K562 (cell line): ENCODE results near the gene LARP4B. TPM values are rescaled to one million over a fixed set of nuclear protein-coding genes. Genes with fewer than 3 reads are reported as not detected.

ENCODE experiments used
- ATAC-seq: fragments of 200-7000 bp; cut with Tn5 transposase; 3 replicates; pipeline ENCODE4 v1.9.1; 2020; ENCODE audit warnings: moderate library complexity
- BruUV-seq: library from RNA; stranded (reverse); fragments of 400-500 nt; replicated peaks from 2 replicates; lab custom pipeline; 2021; lab: Mats Ljungman, UMichigan
- CTCF ChIA-PET: fragments of 300-600 bp; formaldehyde crosslinking; extraction: SDS; loops from one replicate; lab custom pipeline; 2021; ENCODE audit warnings: low intra/inter-chr PET ratio; lab: Yijun Ruan, JAX
- POLR2A ChIA-PET: fragments of 300-600, 350-650 bp; sonication (Branson Sonifier 250); formaldehyde crosslinking; extraction: SDS; loops from one replicate; lab custom pipeline; 2021; ENCODE audit warnings: antibody characterized with exemption, inconsistent platforms; lab: Yijun Ruan, JAX
- DNase-seq, 4 experiments: peaks; one replicate each; pipeline versions ENCODE4 v3.0.0 to v3.0.0-alpha.2; 2011 to 2018; ENCODE audit warnings: low spot score in 3 of 4, mixed read lengths in 3 of 4; ENCODE audit errors: extremely low read depth in 1 of 4
- FAIRE-seq: peaks from 2 replicates; lab custom pipeline; 2011; peaks lifted over from hg19 to GRCh38; lab: Jason Lieb, UNC
- H2AFZ ChIP-seq: 2 replicates; pipeline ENCODE4 v1.6.0; 2011; ENCODE audit warnings: low read depth, low read length, control low read depth, inconsistent platforms
- H3K27ac ChIP-seq: fragments of 200-600 bp; 3 replicates; pipeline ENCODE4 v1.8.0; 2011; ENCODE audit warnings: low read depth, mild to moderate bottlenecking, control low read depth, inconsistent platforms, low read length, moderate library complexity, mixed read lengths; ENCODE audit errors: extremely low read depth
- H3K27me3 ChIP-seq, 2 experiments: fragments of 300-600 bp in 1 of 2; 2 replicates in 1 of 2; 3 replicates in 1 of 2; pipeline versions ENCODE4 v1.6.0 to v1.8.0; 2011; ENCODE audit warnings: inconsistent platforms in 2 of 2, low read length in 2 of 2, mild to moderate bottlenecking in 1 of 2, mixed read lengths in 1 of 2, moderate library complexity in 1 of 2; ENCODE audit not compliant: control insufficient read depth in 2 of 2, insufficient read depth in 2 of 2
- H3K36me3 ChIP-seq: fragments of 300-600 bp; 3 replicates; pipeline ENCODE4 v1.8.0; 2011; ENCODE audit warnings: mild to moderate bottlenecking, low read length, inconsistent platforms; ENCODE audit not compliant: control insufficient read depth, insufficient read depth
- H3K4me1 ChIP-seq, 2 experiments: fragments of 200-600 bp in 1 of 2; replicated peaks in 1 of 2; 2 replicates in 1 of 2; 3 replicates in 1 of 2; pipeline versions ENCODE4 v1.5.1 to v1.8.0; 2011; ENCODE audit warnings: inconsistent platforms in 2 of 2, low read length in 2 of 2, mild to moderate bottlenecking in 1 of 2, mixed read lengths in 1 of 2, moderate library complexity in 1 of 2; ENCODE audit not compliant: control insufficient read depth in 2 of 2, insufficient read depth in 2 of 2
- H3K4me2 ChIP-seq: 2 replicates; pipeline ENCODE4 v1.6.1; 2011; ENCODE audit warnings: low read length, control low read depth, inconsistent platforms, mixed read lengths; ENCODE audit not compliant: insufficient read depth
- H3K4me3 ChIP-seq: fragments of 200-600 bp; sonication (generic), shearing (Covaris generic); 2 replicates; pipeline ENCODE4 v1.5.1; 2016; ENCODE audit warnings: control low read depth, inconsistent platforms
- H3K79me2 ChIP-seq: fragments of 200-600 bp; 3 replicates; pipeline ENCODE4 v1.8.0; 2011; ENCODE audit warnings: low read length, inconsistent platforms; ENCODE audit not compliant: control insufficient read depth, insufficient read depth
- H3K9ac ChIP-seq, 2 experiments: 2 replicates each; pipeline versions ENCODE4 v1.6.0 to v1.6.1; 2011; ENCODE audit warnings: low read depth in 2 of 2, low read length in 2 of 2, control low read depth in 1 of 2, inconsistent platforms in 1 of 2, mild to moderate bottlenecking in 1 of 2, mixed read lengths in 1 of 2; ENCODE audit not compliant: insufficient read depth in 1 of 2
- H3K9me1 ChIP-seq: one replicate; pipeline ENCODE4 v1.6.0; 2011; ENCODE audit warnings: inconsistent platforms, mild to moderate bottlenecking, low read length, moderate library complexity; ENCODE audit not compliant: control insufficient read depth, insufficient read depth
- H3K9me3 ChIP-seq: replicated peaks from 2 replicates; pipeline ENCODE4 v1.5.1; 2011; ENCODE audit warnings: low read depth, low read length, inconsistent platforms; ENCODE audit not compliant: control insufficient read depth, insufficient read depth
- H4K20me1 ChIP-seq: replicated peaks from 2 replicates; pipeline ENCODE4 v1.6.1; 2011; ENCODE audit warnings: low read length, inconsistent platforms, mixed read lengths; ENCODE audit not compliant: control insufficient read depth, insufficient read depth
- BMI1 ChIP-seq: fragments of 150-350 bp; IDR thresholded peaks from 2 replicates; pipeline ENCODE4 v1.6.1; 2014; ENCODE audit warnings: low read length
- CTBP1 ChIP-seq: fragments of 450-650 bp; IDR thresholded peaks from 2 replicates; pipeline ENCODE4 v1.6.1; 2016; ENCODE audit warnings: borderline replicate concordance
- DPF2 ChIP-seq: fragments of 450-650 bp; IDR thresholded peaks from 2 replicates; pipeline ENCODE4 v1.6.1; 2016
- ERF ChIP-seq: fragments of 450-650 bp; formaldehyde crosslinking; IDR thresholded peaks from 2 replicates; pipeline ENCODE4 v1.4.0; 2020; ENCODE audit warnings: mild to moderate bottlenecking, mixed read lengths
- GATAD2A ChIP-seq: fragments of 450-650 bp; IDR thresholded peaks from 2 replicates; pipeline ENCODE4 v1.6.1; 2017
- KAT2B ChIP-seq: IDR thresholded peaks from one replicate; pipeline ENCODE4 v1.6.1; 2012; ENCODE audit warnings: low read depth, mild to moderate bottlenecking, control low read depth, inconsistent platforms, low read length, moderate library complexity
- KAT7 ChIP-seq: sonication (generic); formaldehyde crosslinking; IDR thresholded peaks from 2 replicates; pipeline ENCODE4 v1.8.0; 2022; ENCODE audit warnings: missing genetic modification reagents, mild to moderate bottlenecking, borderline replicate concordance
- SMARCE1 ChIP-seq: fragments of 450-650 bp; IDR thresholded peaks from 2 replicates; pipeline ENCODE4 v1.7.1; 2016; ENCODE audit warnings: mild to moderate bottlenecking
- WGBS: fragments of 100-300 bp; shearing (Covaris generic); methylation state at CpG from one replicate; pipeline ENCODE4 v1.1.6; 2016; ENCODE audit warnings: low coverage, mixed read lengths; ENCODE audit not compliant: insufficient coverage; ENCODE audit errors: missing lambda C conversion rate; 5-methylcytosine and 5-hydroxymethylcytosine counted together
- in situ Hi-C: fragments of 300-500 bp; cut with MboI; formaldehyde crosslinking; loops from 4 replicates; pipeline ENCODE4 v1.15.0; 2018; ENCODE audit warnings: inconsistent platforms, mixed read lengths
- intact Hi-C: fragments of 100-400 bp; cut with micrococcal nuclease; formaldehyde crosslinking; loops from 2 replicates; pipeline ENCODE4 v1.14.2; 2022
- polyA plus RNA-seq, 8 experiments: library from polyadenylated mRNA; depleted of rRNA in 4 of 8; stranded (reverse) in 5 of 8; unstranded in 3 of 8; fragments of >200 nt; fragmentation: Nextera tagmentation in 2 of 8; fragmentation: Illumina TruSeq in 1 of 8; extraction: Ambion mirVana in 2 of 8; extraction: Trizol in 1 of 8; gene quantifications; 2 replicates each; pipeline versions ENCODE4 v1.2.1 to v1.2.3, GENCODE V29; 2011 to 2014; ENCODE audit warnings: inconsistent platforms in 1 of 8, missing spikeins in 1 of 8
- total RNA-seq, 7 experiments: library from RNA; depleted of rRNA in 6 of 7; stranded (reverse); fragments of >200 nt in 6 of 7; fragmentation: Illumina TruSeq in 2 of 7; extraction: Trizol in 2 of 7; gene quantifications; 2 replicates each; pipeline versions ENCODE4 v1.2.1 to v1.2.3, GENCODE V29; 2011 to 2021; ENCODE audit warnings: low replicate concordance in 1 of 7
- TF ChIP-seq, protein P1 (sequence below): fragments of 450-650 bp; IDR thresholded peaks from 2 replicates; pipeline ENCODE4 v1.7.1; 2018; ENCODE audit warnings: mild to moderate bottlenecking, low read depth; ENCODE audit not compliant: partially characterized antibody
- TF ChIP-seq, protein P2 (sequence below): fragments of 250-450 bp; sonication (Bioruptor Pico); IDR thresholded peaks from 2 replicates; pipeline ENCODE4 v1.9.0; 2021; ENCODE audit warnings: mild to moderate bottlenecking, inconsistent platforms
- TF ChIP-seq, protein P3 (sequence below): fragments of 450-650 bp; formaldehyde crosslinking; IDR thresholded peaks from 2 replicates; pipeline ENCODE4 v1.4.0; 2020; ENCODE audit warnings: mild to moderate bottlenecking, moderate library complexity

LARP4B gene
- total and polyA plus RNA-seq, 9 of the 15 experiments (the other 6 are each of a cell fraction or from before 2014, with no cell fraction given): 11.8 to 130 (median 42.6) TPM

DNA sequence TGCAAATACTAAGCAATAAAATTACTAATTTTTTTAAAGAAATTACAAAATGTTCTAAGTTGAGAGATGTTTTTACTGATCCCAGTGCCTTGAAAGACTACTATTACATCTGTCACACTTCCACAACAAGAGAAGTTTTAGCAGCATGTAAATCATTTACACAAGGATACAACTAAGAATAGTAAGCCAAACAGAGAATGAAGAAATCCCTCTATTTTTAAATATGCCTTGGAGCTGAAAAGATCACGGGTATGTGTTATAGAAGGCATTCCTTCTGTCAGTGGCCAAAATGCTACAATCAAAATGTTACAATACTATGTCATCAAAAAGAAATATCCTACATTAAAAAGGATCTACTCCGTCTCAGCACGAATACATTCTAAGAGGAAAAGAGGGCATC lies 52.6 kb downstream of the LARP4B start:
- Histone ChIP-seq H3K9ac (no peak overlapping the region), H4K20me1 (peaks cover 3% of the 10 kb centered on the region), H3K27ac (no peak overlapping the region), H3K4me2 (no peak overlapping the region), H3K36me3 (peaks cover 90% of the 10 kb centered on the region), H3K9me3 (no peaks in the 10 kb centered on the region), H3K4me1 (no peaks in the 10 kb centered on the region), H3K79me2 (peaks cover 39% of the 10 kb centered on the region), H2AFZ (no peak overlapping the region), H3K4me3 (no peak overlapping the region), H3K27me3 (no peaks in the 10 kb centered on the region), H3K9me1 (no peaks in the 10 kb centered on the region)
- DNase-seq: no peak
- in situ Hi-C loops (no loop called here), intact Hi-C loops (no loop called here)
- ATAC-seq: no peak
- ChIA-PET POLR2A (interaction anchor here (1.3 kb wide), 1 partner anchor 10 kb away, joined by 6 read pairs; no protein-coding TSS in a partner anchor), CTCF (no interaction called here)
- TF ChIP-seq DPF2 (no peak), SMARCE1 (no peak), ERF (CRISPR knock-in tag) (no peak)
- WGBS: 89% methylated on average over 3 of the region's 3 CpGs
- FAIRE-seq: no peak
- no TSS peak for BruUV-seq

DNA sequence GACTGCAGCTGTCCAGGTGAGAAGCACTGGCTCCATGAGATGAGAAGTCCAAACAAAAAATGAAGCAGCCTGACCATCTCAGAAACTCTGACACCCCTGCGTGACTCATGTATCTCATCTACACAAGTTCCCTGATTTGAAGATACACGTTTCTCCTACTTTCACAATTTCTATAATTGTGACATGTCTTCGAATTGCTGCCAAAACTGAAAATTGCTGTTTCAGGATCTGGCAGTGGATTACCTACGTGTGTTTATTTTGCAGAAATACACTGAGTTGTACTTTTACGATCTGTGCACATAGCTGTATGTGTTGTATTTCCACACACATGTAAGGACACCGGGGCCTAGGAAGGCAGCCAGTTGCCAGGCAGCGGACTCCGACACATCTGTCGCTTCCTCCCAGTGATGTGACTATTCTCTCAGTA lies 53.2 kb downstream of the LARP4B start:
- Histone ChIP-seq H3K4me3 (no peak overlapping the region), H3K4me1 (no peaks in the 10 kb centered on the region), H3K27me3 (no peaks in the 10 kb centered on the region), H3K27ac (no peak overlapping the region), H3K36me3 (peaks cover 91% of the 10 kb centered on the region), H3K4me2 (no peak overlapping the region), H3K9me3 (no peaks in the 10 kb centered on the region), H4K20me1 (peaks cover 3% of the 10 kb centered on the region), H3K9ac (no peak overlapping the region), H2AFZ (no peak overlapping the region), H3K9me1 (no peaks in the 10 kb centered on the region), H3K79me2 (peaks cover 42% of the 10 kb centered on the region)
- ChIA-PET CTCF (no interaction called here), POLR2A (no interaction called here)
- FAIRE-seq: no peak
- 95% methylated on average over 9 of the region's 9 CpGs for WGBS
- BruUV-seq: no TSS peak
- DNase-seq: no peak
- intact Hi-C loops: no loop called here
- ATAC-seq: no peak
- in situ Hi-C loops: no loop called here
- TF ChIP-seq GATAD2A (no peak), KAT7 (no peak), KAT2B (no peak), BMI1 (no peak), CTBP1 (no peak)
- TF ChIP-seq, protein P1, sequence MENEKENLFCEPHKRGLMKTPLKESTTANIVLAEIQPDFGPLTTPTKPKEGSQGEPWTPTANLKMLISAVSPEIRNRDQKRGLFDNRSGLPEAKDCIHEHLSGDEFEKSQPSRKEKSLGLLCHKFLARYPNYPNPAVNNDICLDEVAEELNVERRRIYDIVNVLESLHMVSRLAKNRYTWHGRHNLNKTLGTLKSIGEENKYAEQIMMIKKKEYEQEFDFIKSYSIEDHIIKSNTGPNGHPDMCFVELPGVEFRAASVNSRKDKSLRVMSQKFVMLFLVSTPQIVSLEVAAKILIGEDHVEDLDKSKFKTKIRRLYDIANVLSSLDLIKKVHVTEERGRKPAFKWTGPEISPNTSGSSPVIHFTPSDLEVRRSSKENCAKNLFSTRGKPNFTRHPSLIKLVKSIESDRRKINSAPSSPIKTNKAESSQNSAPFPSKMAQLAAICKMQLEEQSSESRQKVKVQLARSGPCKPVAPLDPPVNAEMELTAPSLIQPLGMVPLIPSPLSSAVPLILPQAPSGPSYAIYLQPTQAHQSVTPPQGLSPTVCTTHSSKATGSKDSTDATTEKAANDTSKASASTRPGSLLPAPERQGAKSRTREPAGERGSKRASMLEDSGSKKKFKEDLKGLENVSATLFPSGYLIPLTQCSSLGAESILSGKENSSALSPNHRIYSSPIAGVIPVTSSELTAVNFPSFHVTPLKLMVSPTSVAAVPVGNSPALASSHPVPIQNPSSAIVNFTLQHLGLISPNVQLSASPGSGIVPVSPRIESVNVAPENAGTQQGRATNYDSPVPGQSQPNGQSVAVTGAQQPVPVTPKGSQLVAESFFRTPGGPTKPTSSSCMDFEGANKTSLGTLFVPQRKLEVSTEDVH: no peak
- TF ChIP-seq, protein P2, sequence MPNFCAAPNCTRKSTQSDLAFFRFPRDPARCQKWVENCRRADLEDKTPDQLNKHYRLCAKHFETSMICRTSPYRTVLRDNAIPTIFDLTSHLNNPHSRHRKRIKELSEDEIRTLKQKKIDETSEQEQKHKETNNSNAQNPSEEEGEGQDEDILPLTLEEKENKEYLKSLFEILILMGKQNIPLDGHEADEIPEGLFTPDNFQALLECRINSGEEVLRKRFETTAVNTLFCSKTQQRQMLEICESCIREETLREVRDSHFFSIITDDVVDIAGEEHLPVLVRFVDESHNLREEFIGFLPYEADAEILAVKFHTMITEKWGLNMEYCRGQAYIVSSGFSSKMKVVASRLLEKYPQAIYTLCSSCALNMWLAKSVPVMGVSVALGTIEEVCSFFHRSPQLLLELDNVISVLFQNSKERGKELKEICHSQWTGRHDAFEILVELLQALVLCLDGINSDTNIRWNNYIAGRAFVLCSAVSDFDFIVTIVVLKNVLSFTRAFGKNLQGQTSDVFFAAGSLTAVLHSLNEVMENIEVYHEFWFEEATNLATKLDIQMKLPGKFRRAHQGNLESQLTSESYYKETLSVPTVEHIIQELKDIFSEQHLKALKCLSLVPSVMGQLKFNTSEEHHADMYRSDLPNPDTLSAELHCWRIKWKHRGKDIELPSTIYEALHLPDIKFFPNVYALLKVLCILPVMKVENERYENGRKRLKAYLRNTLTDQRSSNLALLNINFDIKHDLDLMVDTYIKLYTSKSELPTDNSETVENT (CRISPR knock-in tag): no peak
- TF ChIP-seq, protein P3, sequence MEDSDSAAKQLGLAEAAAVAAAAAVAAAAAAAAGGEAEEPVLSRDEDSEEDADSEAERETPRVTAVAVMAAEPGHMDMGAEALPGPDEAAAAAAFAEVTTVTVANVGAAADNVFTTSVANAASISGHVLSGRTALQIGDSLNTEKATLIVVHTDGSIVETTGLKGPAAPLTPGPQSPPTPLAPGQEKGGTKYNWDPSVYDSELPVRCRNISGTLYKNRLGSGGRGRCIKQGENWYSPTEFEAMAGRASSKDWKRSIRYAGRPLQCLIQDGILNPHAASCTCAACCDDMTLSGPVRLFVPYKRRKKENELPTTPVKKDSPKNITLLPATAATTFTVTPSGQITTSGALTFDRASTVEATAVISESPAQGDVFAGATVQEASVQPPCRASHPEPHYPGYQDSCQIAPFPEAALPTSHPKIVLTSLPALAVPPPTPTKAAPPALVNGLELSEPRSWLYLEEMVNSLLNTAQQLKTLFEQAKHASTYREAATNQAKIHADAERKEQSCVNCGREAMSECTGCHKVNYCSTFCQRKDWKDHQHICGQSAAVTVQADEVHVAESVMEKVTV (CRISPR knock-in tag): no peak
